Ishikawa (cell line): ENCODE data around the gene A2M.

ENCODE experiments used
- CEBPB ChIP-seq: IDR thresholded peaks from 2 replicates; pipeline ENCODE4 v1.6.1; 2012
- CREB1 ChIP-seq: IDR thresholded peaks from 2 replicates; pipeline ENCODE4 v1.6.1; 2012; ENCODE audit warnings: low read depth
- EGR1 ChIP-seq: IDR thresholded peaks from 2 replicates; pipeline ENCODE4 v1.6.1; 2012
- EP300 ChIP-seq: IDR thresholded peaks from 2 replicates; pipeline ENCODE4 v1.6.1; 2012; ENCODE audit warnings: borderline replicate concordance
- FOXM1 ChIP-seq: IDR thresholded peaks from 2 replicates; pipeline ENCODE4 v1.6.1; 2012; ENCODE audit warnings: low read depth, borderline replicate concordance
- NFIC ChIP-seq: IDR thresholded peaks from 2 replicates; pipeline ENCODE4 v1.6.1; 2012
- RAD21 ChIP-seq: IDR thresholded peaks from 2 replicates; pipeline ENCODE4 v1.6.1; 2012; ENCODE audit warnings: low read depth
- TAF1 ChIP-seq: IDR thresholded peaks from 2 replicates; pipeline ENCODE4 v1.6.1; 2012; ENCODE audit warnings: low read depth, mild to moderate bottlenecking
- TCF12 ChIP-seq: IDR thresholded peaks from 2 replicates; pipeline ENCODE4 v1.6.1; 2012; ENCODE audit warnings: low read depth
- TEAD4 ChIP-seq: IDR thresholded peaks from 2 replicates; pipeline ENCODE4 v1.6.1; 2012
- YY1 ChIP-seq: IDR thresholded peaks from 2 replicates; pipeline ENCODE4 v1.6.1; 2012; ENCODE audit warnings: low read depth
- ZBTB7A ChIP-seq: IDR thresholded peaks from 2 replicates; pipeline ENCODE4 v1.6.1; 2012; ENCODE audit warnings: low read depth
- TF ChIP-seq, protein P1 (sequence below): IDR thresholded peaks from 2 replicates; pipeline ENCODE4 v1.6.1; 2012
- TF ChIP-seq, protein P2 (sequence below): IDR thresholded peaks from 2 replicates; pipeline ENCODE4 v1.6.1; 2012; ENCODE audit warnings: low read depth, mild to moderate bottlenecking
- TF ChIP-seq, protein P3 (sequence below): IDR thresholded peaks from 2 replicates; pipeline ENCODE4 v1.6.1; 2012

The A2M gene

DNA sequence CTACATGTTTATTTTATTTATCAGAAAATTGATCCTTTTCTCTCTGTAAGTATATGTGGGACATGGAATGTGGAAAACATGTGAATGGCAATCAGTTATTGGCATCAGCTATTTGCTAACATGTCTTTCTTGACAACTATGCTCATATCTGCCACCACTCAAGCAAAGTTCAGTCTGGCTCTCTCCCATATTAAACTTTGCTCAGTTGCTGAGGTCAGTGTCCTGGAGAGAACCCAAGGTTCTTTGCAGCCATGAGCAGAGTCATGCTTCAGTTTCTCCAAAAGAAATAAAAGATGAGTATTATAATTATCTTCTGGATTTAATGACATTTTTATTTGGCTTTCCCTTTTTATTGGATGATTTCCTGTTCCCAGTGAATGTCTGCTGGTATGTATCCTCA lies 42.6 kb downstream of the A2M start:
- TF ChIP-seq CEBPB: no peak
- no peak for TF ChIP-seq TEAD4
- TF ChIP-seq TCF12: no peak
- TF ChIP-seq RAD21: no peak
- no peak for TF ChIP-seq EGR1
- TF ChIP-seq, protein P1, sequence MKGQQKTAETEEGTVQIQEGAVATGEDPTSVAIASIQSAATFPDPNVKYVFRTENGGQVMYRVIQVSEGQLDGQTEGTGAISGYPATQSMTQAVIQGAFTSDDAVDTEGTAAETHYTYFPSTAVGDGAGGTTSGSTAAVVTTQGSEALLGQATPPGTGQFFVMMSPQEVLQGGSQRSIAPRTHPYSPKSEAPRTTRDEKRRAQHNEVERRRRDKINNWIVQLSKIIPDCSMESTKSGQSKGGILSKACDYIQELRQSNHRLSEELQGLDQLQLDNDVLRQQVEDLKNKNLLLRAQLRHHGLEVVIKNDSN: no peak
- TF ChIP-seq, protein P2, sequence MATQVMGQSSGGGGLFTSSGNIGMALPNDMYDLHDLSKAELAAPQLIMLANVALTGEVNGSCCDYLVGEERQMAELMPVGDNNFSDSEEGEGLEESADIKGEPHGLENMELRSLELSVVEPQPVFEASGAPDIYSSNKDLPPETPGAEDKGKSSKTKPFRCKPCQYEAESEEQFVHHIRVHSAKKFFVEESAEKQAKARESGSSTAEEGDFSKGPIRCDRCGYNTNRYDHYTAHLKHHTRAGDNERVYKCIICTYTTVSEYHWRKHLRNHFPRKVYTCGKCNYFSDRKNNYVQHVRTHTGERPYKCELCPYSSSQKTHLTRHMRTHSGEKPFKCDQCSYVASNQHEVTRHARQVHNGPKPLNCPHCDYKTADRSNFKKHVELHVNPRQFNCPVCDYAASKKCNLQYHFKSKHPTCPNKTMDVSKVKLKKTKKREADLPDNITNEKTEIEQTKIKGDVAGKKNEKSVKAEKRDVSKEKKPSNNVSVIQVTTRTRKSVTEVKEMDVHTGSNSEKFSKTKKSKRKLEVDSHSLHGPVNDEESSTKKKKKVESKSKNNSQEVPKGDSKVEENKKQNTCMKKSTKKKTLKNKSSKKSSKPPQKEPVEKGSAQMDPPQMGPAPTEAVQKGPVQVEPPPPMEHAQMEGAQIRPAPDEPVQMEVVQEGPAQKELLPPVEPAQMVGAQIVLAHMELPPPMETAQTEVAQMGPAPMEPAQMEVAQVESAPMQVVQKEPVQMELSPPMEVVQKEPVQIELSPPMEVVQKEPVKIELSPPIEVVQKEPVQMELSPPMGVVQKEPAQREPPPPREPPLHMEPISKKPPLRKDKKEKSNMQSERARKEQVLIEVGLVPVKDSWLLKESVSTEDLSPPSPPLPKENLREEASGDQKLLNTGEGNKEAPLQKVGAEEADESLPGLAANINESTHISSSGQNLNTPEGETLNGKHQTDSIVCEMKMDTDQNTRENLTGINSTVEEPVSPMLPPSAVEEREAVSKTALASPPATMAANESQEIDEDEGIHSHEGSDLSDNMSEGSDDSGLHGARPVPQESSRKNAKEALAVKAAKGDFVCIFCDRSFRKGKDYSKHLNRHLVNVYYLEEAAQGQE: no peak
- TF ChIP-seq, protein P3, sequence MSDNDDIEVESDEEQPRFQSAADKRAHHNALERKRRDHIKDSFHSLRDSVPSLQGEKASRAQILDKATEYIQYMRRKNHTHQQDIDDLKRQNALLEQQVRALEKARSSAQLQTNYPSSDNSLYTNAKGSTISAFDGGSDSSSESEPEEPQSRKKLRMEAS: no peak
- TF ChIP-seq TAF1: no peak
- no peak for TF ChIP-seq CREB1
- no peak for TF ChIP-seq FOXM1
- TF ChIP-seq YY1: no peak
- no peak for TF ChIP-seq NFIC
- no peak for TF ChIP-seq EP300

DNA sequence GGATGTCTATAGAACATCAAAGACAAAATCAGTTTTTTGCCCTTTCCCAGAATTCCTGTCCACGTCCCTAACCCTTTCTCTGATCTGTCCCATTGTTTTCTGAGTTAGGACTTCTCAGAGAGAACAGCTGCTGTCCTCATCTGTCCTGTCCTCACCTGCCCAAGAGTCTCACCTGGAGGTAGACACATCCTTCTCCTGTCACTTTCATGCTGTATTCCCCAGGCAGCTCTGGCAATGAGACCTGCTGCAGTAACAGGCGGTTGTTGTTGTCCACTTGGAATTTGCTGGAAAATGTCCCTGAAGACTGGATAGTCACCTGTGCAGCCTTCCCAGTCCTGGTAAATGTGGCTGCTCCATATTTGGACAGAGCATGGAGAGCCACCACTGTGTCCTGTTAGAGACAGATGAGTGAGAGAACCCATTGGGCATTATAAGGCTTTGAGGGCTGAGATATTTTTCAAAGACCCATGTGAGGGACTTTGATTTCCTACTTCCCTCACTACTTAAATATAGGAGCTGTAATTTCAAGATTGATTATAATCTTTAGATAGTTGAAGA lies 43.2 kb downstream of the A2M start:
- no peak for TF ChIP-seq CREB1

DNA sequence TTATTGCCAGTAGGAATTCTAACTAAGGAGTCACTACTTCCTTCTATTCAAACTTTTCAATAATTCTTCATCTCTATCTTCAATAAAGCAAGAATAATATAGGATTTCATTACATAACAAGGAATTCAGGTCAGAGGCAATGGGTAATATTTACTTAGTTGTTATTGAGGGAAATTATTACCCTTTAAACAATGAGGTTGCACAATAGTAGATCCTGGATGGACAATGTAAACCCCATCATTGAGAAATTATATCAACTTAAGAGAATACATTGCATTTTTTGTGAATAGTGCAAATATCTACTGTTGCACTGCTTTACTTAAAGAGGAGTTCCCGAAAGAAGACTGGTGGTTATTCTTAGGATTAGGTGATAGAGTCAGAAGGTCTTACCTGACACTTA lies 43.8 kb downstream of the A2M start:
- TF ChIP-seq, protein P3: no peak
- TF ChIP-seq ZBTB7A (no peak), TAF1 (no peak), CEBPB (no peak), NFIC (no peak), EP300 (no peak), RAD21 (no peak), YY1 (no peak), CREB1 (no peak), TEAD4 (no peak), TCF12 (no peak), EGR1 (no peak), FOXM1 (no peak)
- TF ChIP-seq, protein P1: no peak
- TF ChIP-seq, protein P2: no peak

DNA sequence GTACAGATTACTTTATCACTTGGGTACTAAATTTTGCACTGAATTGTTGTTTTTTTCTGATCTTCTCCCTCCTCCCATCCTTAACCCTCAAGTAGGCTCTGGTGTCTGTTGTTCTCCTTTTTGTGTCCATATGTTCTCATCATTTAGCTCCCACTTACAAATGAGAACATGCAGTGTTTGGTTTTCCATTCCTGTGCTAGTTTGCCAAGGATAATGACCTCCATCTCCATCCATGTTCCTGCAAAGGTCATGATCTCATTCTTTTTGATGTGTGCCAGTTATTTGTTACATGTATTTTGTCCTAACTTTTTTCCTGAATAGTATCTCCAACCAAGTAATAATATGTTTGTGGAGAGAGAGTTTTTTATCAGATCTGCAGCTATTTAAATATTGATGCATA lies 44.2 kb downstream of the A2M start:
- TF ChIP-seq NFIC: no peak

DNA sequence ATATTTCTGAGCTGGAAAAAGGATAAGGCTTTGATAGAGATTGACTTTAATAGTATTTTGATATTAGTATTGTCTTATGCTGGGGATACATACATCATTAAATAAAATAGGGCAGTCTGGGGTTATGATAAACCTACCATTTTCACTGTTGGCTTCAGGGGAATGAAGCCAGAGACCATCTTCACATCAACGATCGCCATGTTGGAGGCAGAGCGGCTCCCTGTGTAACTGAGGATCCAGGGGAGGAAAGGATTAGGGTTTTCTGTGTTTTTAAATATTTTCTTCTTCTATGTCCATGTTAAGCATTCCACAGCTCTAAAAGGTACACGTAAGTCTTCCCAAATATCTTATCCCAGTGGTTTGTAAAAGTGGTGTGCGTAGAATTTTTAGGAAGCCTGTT lies 45.4 kb downstream of the A2M start:
- TF ChIP-seq TCF12: no peak
- no peak for TF ChIP-seq YY1
- TF ChIP-seq RAD21: no peak
- TF ChIP-seq EGR1: no peak
- TF ChIP-seq, protein P1: no peak
- no peak for TF ChIP-seq CREB1
- no peak for TF ChIP-seq NFIC
- TF ChIP-seq TEAD4: no peak
- no peak for TF ChIP-seq EP300
- TF ChIP-seq, protein P3: no peak
- no peak for TF ChIP-seq CEBPB
- no peak for TF ChIP-seq ZBTB7A
- no peak for TF ChIP-seq TAF1
- no peak for TF ChIP-seq FOXM1
- TF ChIP-seq, protein P2: no peak
